IPS-18a (cell line): Measurements from ENCODE around the gene FJX1.

ENCODE experiments used
- H3K27ac ChIP-seq: one replicate; pipeline ENCODE4 v1.5.1; 2013; ENCODE audit warnings: low read length
- H3K27me3 ChIP-seq: one replicate; pipeline ENCODE4 v1.6.1; 2013; ENCODE audit warnings: mild to moderate bottlenecking, low read length; ENCODE audit not compliant: control insufficient read depth, insufficient read depth
- H3K36me3 ChIP-seq: one replicate; pipeline ENCODE4 v1.6.1; 2013; ENCODE audit warnings: low read depth, low read length; ENCODE audit not compliant: control insufficient read depth
- H3K4me1 ChIP-seq: one replicate; pipeline ENCODE4 v1.6.1; 2013; ENCODE audit warnings: low read depth, low read length; ENCODE audit not compliant: control insufficient read depth
- H3K4me3 ChIP-seq: one replicate; pipeline ENCODE4 v1.5.1; 2013; ENCODE audit warnings: low read length
- H3K9ac ChIP-seq: one replicate; pipeline ENCODE4 v1.6.1; 2013; ENCODE audit warnings: mild to moderate bottlenecking, low read length, moderate library complexity
- H3K9me3 ChIP-seq: one replicate; pipeline ENCODE4 v1.6.1; 2013; ENCODE audit warnings: low read depth, low read length; ENCODE audit not compliant: control insufficient read depth

The FJX1 gene, protein sequence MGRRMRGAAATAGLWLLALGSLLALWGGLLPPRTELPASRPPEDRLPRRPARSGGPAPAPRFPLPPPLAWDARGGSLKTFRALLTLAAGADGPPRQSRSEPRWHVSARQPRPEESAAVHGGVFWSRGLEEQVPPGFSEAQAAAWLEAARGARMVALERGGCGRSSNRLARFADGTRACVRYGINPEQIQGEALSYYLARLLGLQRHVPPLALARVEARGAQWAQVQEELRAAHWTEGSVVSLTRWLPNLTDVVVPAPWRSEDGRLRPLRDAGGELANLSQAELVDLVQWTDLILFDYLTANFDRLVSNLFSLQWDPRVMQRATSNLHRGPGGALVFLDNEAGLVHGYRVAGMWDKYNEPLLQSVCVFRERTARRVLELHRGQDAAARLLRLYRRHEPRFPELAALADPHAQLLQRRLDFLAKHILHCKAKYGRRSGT

DNA sequence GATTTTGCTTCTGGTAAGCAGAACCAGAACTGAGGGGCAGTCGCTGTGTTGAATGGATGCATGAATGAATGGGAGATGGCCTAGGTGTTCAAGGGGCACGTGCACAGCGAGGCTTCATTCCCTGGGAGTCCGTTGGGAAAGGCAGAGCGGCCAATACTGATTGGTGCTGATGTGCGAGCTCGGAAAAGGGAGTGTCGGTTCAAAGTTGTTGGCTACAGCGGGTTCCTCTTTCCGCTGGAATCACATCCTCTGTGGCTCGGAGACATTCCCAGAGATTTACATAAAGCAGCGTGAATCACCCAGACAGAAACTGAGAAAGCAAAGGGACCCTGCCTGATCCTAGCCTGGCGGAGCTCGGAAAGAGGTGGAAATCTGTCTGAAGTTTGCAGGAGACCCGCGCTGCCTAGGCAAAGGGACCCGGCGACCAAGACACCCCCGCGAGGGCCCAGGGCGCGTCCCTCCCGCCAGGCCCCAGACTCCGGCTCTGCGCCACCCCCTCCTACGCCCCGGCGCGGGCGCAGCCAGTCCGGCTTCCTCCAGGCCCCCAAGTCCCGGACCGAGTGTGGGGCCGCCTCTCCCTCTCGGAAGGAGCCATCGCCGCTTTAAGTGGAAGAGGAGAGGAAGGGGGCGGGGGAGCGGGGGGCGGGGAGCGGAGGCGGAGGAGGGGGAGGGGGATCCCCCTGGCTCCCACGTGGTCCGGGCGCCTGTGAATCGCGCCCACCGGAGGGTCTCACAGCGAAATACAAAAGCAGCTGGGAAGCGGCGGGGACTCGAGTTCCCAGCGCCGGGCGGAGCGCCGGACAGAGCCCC is at the start of gene FJX1:
Gene FJX1 (plus strand): TSS at position 774 of the 810 bp plus-strand sequence. CDS start 177 bp downstream, outside the sequence.
- H3K9ac ChIP-seq = peak within 1 kb of the TSS; percentile 84
- H3K4me1 ChIP-seq = peaks cover 48% of the 10 kb centered on the region
- no peak within 1 kb of the TSS for H3K27ac ChIP-seq
- peaks cover 27% of the 10 kb centered on the region for H3K27me3 ChIP-seq
- no peaks in the 10 kb centered on the region for H3K36me3 ChIP-seq
- H3K4me3 ChIP-seq = peak within 1 kb of the TSS; percentile 87
- H3K9me3 ChIP-seq = no peaks in the 10 kb centered on the region

- no peaks in the 10 kb centered on the region for H3K36me3 ChIP-seq
- no peak overlapping the region for H3K4me3 ChIP-seq
- no peak overlapping the region for H3K27ac ChIP-seq
- H3K4me1 ChIP-seq = no peaks in the 10 kb centered on the region
- no peak overlapping the region for H3K9ac ChIP-seq
- no peaks in the 10 kb centered on the region for H3K9me3 ChIP-seq
- H3K27me3 ChIP-seq = no peaks in the 10 kb centered on the region
Measured at GRCh38 chr11:35571696-35572095, 46.6 kb upstream of the FJX1 start.

DNA sequence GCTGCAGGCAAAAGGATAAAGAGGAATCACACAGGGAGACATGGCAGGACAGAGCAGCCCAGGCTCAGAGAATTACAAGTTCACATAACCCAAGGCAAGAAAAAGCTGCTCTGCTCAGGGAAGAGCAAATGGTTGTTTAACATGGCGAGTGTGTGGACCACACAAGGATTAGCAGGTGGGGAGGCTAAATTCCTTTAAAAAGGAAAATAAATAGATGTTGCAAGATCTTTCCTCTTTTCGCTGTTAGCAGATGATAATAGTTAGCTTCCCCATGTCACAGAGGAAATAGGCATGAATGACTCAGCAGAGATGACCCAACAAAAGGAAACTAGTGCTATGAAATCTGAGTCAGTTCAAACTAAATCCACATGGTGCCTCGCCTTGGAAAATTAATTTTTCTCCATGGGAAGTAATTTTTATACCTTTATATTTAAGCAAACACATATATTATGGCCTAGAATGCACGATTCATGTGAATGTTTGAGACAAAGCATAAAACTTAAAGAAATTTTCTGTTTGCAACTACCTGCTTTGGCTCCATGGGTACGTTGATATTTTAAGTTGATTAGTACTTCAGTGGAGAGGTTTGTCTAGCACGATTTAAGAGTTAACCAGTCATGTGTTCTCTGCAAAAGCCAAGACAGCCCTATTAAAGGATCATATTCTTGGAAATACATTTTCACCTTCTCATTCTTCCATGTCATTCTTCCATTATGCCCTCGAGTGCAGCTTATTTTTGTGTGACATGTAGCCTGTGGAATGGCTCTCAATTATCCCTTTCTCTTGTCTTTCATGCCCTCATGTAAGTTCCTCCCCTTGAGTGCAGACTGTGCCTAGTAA is 38.5 kb upstream of the FJX1 start:
- no peaks in the 10 kb centered on the region for H3K36me3 ChIP-seq
- H3K27me3 ChIP-seq = no peaks in the 10 kb centered on the region
- no peaks in the 10 kb centered on the region for H3K9me3 ChIP-seq
- no peak overlapping the region for H3K9ac ChIP-seq
- H3K4me1 ChIP-seq = no peaks in the 10 kb centered on the region
- H3K27ac ChIP-seq = no peak overlapping the region
- no peak overlapping the region for H3K4me3 ChIP-seq

- H3K27ac ChIP-seq = no peak overlapping the region
- H3K4me1 ChIP-seq = no peaks in the 10 kb centered on the region
- no peaks in the 10 kb centered on the region for H3K27me3 ChIP-seq
Measured at GRCh38 chr11:35580397-35580781, 37.9 kb upstream of the FJX1 start.

GRCh38 chr11:35582033-35582432 is 36.2 kb upstream of the FJX1 start:
- H3K27ac ChIP-seq = no peak overlapping the region
- H3K9me3 ChIP-seq = no peaks in the 10 kb centered on the region
- no peak overlapping the region for H3K4me3 ChIP-seq
- no peak overlapping the region for H3K9ac ChIP-seq
- no peaks in the 10 kb centered on the region for H3K36me3 ChIP-seq
- H3K27me3 ChIP-seq = no peaks in the 10 kb centered on the region
- no peaks in the 10 kb centered on the region for H3K4me1 ChIP-seq

More at GRCh38 chr11:35580397-35580781, 37.9 kb upstream of the FJX1 start:
- Histone ChIP-seq H3K9ac (no peak overlapping the region), H3K36me3 (no peaks in the 10 kb centered on the region), H3K9me3 (no peaks in the 10 kb centered on the region), H3K4me3 (no peak overlapping the region)

DNA sequence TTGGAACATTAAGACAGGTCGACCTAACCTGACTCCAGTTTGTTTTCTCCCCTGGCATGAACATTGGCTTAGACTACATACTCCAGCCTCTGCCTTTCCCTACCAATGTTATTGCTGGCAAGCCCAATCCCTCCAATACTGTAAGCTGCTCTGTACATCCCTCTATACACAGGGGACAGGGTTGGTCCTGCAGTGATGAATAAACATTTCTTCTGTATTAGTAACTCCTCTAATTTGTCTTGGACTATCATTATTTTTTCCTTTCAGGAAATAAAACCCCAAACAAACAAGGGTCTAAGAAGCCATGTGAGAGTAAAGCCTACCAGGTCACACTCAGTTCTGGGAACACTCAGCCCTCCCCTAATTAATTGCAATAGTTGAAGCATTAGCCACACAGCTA is 35.1 kb upstream of the FJX1 start:
- Histone ChIP-seq H3K4me1 (no peaks in the 10 kb centered on the region), H3K27ac (no peak overlapping the region)

DNA sequence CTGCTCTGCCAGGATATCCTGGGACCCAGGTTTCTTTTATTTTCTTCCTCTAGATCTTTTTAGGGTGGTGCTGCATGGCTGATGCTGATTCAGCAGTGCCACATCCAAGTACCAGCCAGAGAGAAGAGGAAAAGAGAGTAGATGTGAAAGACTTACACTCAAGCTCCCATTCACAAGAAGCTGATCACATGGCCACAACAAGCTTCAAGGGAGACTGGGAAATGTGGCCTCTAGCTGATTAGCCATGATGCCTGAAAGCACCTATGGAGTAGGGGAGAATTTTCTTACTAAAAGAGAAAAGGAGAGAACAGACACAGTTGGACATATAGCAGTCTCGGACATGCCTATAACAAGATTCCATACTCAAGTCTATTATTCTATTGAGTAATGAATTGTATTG is 34.4 kb upstream of the FJX1 start:
- Histone ChIP-seq H3K36me3 (no peaks in the 10 kb centered on the region), H3K4me1 (no peaks in the 10 kb centered on the region), H3K27me3 (no peaks in the 10 kb centered on the region), H3K9ac (no peak overlapping the region), H3K27ac (no peak overlapping the region), H3K9me3 (no peaks in the 10 kb centered on the region), H3K4me3 (no peak overlapping the region)

More for the DNA sequence above, 35.1 kb upstream of the FJX1 start:
- Histone ChIP-seq H3K4me3 (no peak overlapping the region), H3K36me3 (no peaks in the 10 kb centered on the region), H3K9me3 (no peaks in the 10 kb centered on the region), H3K9ac (no peak overlapping the region), H3K27me3 (no peaks in the 10 kb centered on the region)

DNA sequence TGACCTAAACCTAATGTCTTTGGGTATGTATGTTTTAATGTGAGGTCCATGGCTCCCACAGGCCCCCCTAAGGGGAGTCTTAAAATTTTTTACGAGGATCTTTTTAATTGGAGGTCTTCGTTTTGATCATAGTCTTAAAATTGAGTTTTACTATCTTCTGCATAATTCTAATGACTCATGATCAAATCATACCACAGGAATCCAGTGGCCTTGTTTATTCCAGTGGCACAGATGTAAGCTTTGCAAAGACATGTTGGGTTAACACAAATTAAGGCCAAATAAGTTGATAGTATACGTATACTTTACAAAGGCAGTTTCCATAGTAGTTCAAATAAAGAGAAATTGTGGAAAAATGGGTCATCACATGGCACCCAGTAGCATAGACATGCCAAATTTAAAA is 33.9 kb upstream of the FJX1 start:
- no peaks in the 10 kb centered on the region for H3K9me3 ChIP-seq
- H3K27me3 ChIP-seq = no peaks in the 10 kb centered on the region
- no peak overlapping the region for H3K9ac ChIP-seq
- no peak overlapping the region for H3K27ac ChIP-seq
- no peak overlapping the region for H3K4me3 ChIP-seq
- H3K4me1 ChIP-seq = no peaks in the 10 kb centered on the region
- H3K36me3 ChIP-seq = no peaks in the 10 kb centered on the region

GRCh38 chr11:35585416-35585815 is 32.8 kb upstream of the FJX1 start:
- Histone ChIP-seq H3K4me3 (no peak overlapping the region), H3K4me1 (no peaks in the 10 kb centered on the region), H3K27me3 (no peaks in the 10 kb centered on the region), H3K9me3 (no peaks in the 10 kb centered on the region), H3K27ac (no peak overlapping the region), H3K9ac (no peak overlapping the region), H3K36me3 (no peaks in the 10 kb centered on the region)

DNA sequence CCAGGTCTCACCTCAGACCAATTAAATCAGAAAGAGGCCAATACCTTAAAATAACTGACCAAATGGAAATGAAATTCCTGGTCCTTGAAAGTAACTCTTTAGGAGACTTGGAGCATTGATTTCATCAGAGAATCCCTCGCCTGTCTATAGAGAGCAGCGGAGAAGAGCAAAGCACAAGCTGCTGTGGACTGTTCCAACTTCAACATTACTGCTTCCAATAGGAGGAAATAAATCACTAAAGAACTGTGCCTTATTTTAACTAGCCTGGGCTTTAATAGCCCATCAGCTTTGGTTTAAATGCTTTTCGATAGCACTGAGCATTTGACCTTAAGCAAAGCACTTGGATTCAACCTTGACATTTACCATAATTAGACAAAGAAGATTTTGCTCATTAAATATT is 32.0 kb upstream of the FJX1 start:
- Histone ChIP-seq H3K36me3 (no peaks in the 10 kb centered on the region), H3K4me3 (no peak overlapping the region), H3K9ac (no peak overlapping the region), H3K4me1 (no peaks in the 10 kb centered on the region), H3K27me3 (no peaks in the 10 kb centered on the region), H3K27ac (no peak overlapping the region), H3K9me3 (no peaks in the 10 kb centered on the region)

DNA sequence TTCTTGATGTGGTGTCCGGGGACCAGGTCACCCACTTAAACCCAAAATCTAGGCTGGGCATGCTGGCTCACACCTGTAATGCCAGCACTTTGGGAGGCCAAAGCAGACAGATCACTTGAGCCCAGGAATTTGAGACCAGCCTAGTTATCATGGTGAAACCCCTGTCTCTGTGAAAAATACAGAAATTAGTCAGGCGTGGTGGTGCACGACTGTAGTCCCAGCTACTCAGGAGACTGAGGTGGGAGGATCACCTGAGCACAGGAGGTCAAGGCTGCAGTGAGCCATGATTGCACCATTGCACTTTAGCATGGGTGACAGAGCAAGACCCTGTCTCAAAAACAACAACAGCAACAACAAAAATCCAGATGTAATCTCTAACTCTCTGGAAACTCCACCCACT is 30.3 kb upstream of the FJX1 start:
- Histone ChIP-seq H3K4me1 (no peaks in the 10 kb centered on the region), H3K27me3 (no peaks in the 10 kb centered on the region), H3K9ac (no peak overlapping the region), H3K4me3 (no peak overlapping the region), H3K27ac (no peak overlapping the region), H3K36me3 (no peaks in the 10 kb centered on the region), H3K9me3 (no peaks in the 10 kb centered on the region)
